HEK293 (cell line): ENCODE results near the gene ZNF670.

Experiments used
- EGR2 ChIP-seq: fragments of 450-650 bp; formaldehyde crosslinking; IDR thresholded peaks from 2 replicates; pipeline ENCODE4 v1.5.1; 2016; ENCODE audit warnings: low read depth, missing biosample characterization, missing genetic modification characterization
- SETDB1 ChIP-seq: IDR thresholded peaks from one replicate; pipeline ENCODE4 v1.6.1; 2017; ENCODE audit warnings: mild to moderate bottlenecking, low read length, moderate library complexity, mixed read lengths; ENCODE audit not compliant: insufficient read length
- ZNF121 ChIP-seq: fragments of 450-650 bp; formaldehyde crosslinking; IDR thresholded peaks from 2 replicates; pipeline ENCODE4 v1.5.1; 2016; ENCODE audit warnings: missing biosample characterization, missing genetic modification characterization
- ZNF19 ChIP-seq: fragments of 450-650 bp; formaldehyde crosslinking; IDR thresholded peaks from 2 replicates; pipeline ENCODE4; 2016; ENCODE audit warnings: missing biosample characterization, missing genetic modification characterization, low read depth
- ZNF214 ChIP-seq: fragments of 450-650 bp; formaldehyde crosslinking; IDR thresholded peaks from 2 replicates; pipeline ENCODE4 v1.5.1; 2017; ENCODE audit warnings: missing biosample characterization, mild to moderate bottlenecking, missing genetic modification characterization, borderline replicate concordance
- ZNF274 ChIP-seq, 2 experiments: fragments of 200-500 bp in 1 of 2; fragments of 450-650 bp in 1 of 2; sonication (Bioruptor generic) in 1 of 2; formaldehyde crosslinking in 1 of 2; IDR thresholded peaks; 2 replicates each; pipeline versions ENCODE4 v1.5.1 to v1.6.1; 2014 to 2016; ENCODE audit warnings: borderline replicate concordance in 1 of 2, inconsistent platforms in 1 of 2, low read length in 1 of 2, missing biosample characterization in 1 of 2, missing genetic modification characterization in 1 of 2
- ZNF473 ChIP-seq: fragments of 450-650 bp; formaldehyde crosslinking; IDR thresholded peaks from 2 replicates; pipeline ENCODE4 v1.5.1; 2017; ENCODE audit warnings: missing biosample characterization, missing genetic modification characterization
- ZNF660 ChIP-seq: fragments of 450-650 bp; IDR thresholded peaks from 2 replicates; pipeline ENCODE4 v1.5.1; 2018; ENCODE audit warnings: missing biosample characterization, mild to moderate bottlenecking, missing genetic modification characterization
- ZSCAN30 ChIP-seq: fragments of 450-650 bp; IDR thresholded peaks from 2 replicates; pipeline ENCODE4 v1.5.1; 2018; ENCODE audit warnings: missing biosample characterization, mild to moderate bottlenecking, missing genetic modification characterization, moderate library complexity
- TF ChIP-seq, protein P1 (sequence below): fragments of 450-650 bp; formaldehyde crosslinking; IDR thresholded peaks from 2 replicates; pipeline ENCODE4 v1.5.1; 2016; ENCODE audit warnings: missing biosample characterization, missing genetic modification characterization
- TF ChIP-seq, protein P2 (sequence below): fragments of 450-650 bp; formaldehyde crosslinking; IDR thresholded peaks from 2 replicates; pipeline ENCODE4 v1.5.1; 2016; ENCODE audit warnings: missing biosample characterization, missing genetic modification characterization

DNA sequence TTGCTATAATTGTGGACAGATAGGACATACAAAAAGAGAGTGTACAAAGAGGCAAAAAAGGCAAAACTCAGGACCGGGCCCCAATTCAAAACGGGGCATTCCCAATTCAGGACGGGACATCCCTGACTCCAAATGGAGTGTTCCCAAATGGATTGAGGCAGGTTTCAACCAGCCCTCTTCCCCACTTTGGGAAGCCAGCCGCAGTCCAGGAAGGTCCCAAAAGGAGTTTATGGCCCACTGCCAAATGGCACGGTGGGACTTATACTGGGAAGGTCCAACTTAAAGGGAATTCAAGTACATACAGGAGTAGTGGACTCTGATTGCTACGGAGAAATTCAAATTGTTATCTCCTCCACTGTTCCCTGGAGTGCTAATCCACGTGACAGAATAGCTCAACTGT lies 29.1 kb upstream of the ZNF670 start:
- TF ChIP-seq, protein P1, sequence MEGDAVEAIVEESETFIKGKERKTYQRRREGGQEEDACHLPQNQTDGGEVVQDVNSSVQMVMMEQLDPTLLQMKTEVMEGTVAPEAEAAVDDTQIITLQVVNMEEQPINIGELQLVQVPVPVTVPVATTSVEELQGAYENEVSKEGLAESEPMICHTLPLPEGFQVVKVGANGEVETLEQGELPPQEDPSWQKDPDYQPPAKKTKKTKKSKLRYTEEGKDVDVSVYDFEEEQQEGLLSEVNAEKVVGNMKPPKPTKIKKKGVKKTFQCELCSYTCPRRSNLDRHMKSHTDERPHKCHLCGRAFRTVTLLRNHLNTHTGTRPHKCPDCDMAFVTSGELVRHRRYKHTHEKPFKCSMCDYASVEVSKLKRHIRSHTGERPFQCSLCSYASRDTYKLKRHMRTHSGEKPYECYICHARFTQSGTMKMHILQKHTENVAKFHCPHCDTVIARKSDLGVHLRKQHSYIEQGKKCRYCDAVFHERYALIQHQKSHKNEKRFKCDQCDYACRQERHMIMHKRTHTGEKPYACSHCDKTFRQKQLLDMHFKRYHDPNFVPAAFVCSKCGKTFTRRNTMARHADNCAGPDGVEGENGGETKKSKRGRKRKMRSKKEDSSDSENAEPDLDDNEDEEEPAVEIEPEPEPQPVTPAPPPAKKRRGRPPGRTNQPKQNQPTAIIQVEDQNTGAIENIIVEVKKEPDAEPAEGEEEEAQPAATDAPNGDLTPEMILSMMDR = no peak
- TF ChIP-seq, protein P2, sequence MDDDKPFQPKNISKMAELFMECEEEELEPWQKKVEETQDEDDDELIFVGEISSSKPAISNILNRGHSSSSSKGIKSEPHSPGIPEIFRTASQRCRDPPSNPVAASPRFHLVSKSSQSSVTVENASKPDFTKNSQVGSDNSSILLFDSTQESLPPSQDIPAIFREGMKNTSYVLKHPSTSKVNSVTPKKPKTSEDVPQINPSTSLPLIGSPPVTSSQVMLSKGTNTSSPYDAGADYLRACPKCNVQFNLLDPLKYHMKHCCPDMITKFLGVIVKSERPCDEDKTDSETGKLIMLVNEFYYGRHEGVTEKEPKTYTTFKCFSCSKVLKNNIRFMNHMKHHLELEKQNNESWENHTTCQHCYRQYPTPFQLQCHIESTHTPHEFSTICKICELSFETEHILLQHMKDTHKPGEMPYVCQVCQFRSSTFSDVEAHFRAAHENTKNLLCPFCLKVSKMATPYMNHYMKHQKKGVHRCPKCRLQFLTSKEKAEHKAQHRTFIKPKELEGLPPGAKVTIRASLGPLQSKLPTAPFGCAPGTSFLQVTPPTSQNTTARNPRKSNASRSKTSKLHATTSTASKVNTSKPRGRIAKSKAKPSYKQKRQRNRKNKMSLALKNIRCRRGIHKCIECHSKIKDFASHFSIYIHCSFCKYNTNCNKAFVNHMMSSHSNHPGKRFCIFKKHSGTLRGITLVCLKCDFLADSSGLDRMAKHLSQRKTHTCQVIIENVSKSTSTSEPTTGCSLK (tag by site-specific recombination) = no peak
- TF ChIP-seq ZNF660 (tag by site-specific recombination) (no peak), SETDB1 (no peak), ZNF274 (IDR thresholded peaks at IDR 0.05; ENCODE audit: low read length) (no peak), ZNF274 (tag by site-specific recombination; IDR thresholded peaks at IDR 0.05; ENCODE audit: borderline replicate concordance) (no peak), ZNF121 (tag by site-specific recombination) (no peak), ZNF214 (no peak), EGR2 (no peak), ZNF19 (no peak), ZSCAN30 (tag by site-specific recombination) (no peak), ZNF473 (no peak)
